Gastroesophageal sphincter (tissue), 3 donors: ENCODE measurements around the gene AFP.

ENCODE experiments used
- CTCF ChIP-seq, 4 experiments: fragments of 200-600 bp in 2 of 4; fragments of 450-650 bp in 2 of 4; sonication (generic) in 1 of 4; IDR thresholded peaks; one replicate each; pipeline ENCODE4 v1.5.1; 2017 to 2019; ENCODE audit warnings: antibody characterized with exemption in 4 of 4, mild to moderate bottlenecking in 2 of 4, moderate library complexity in 2 of 4
- EP300 ChIP-seq: sonication (generic); formaldehyde crosslinking; IDR thresholded peaks from one replicate; pipeline ENCODE4 v1.6.1; 2017; ENCODE audit warnings: antibody characterized with exemption, mild to moderate bottlenecking
- POLR2AphosphoS5 ChIP-seq: sonication (generic); formaldehyde crosslinking; IDR thresholded peaks from one replicate; pipeline ENCODE4 v1.6.1; 2017; ENCODE audit warnings: antibody characterized with exemption

GRCh38 chr4:73406548-73406875 lies 29.5 kb upstream of the AFP start:
- no peak for TF ChIP-seq POLR2AphosphoS5
- no peak for TF ChIP-seq CTCF (IDR thresholded peaks at IDR 0.05)
- no peak for TF ChIP-seq EP300
